Lower lobe of right lung (tissue), 2 donors: Measurements from ENCODE around the gene LRFN2. TPM values are rescaled to one million over a fixed set of nuclear protein-coding genes. Genes with fewer than 3 reads are reported as not detected.

Experiments used
- ATAC-seq, 2 donors: fragments of 200-7000 bp; cut with Tn5 transposase; one replicate each; pipeline ENCODE4 v1.9.1; 2020 to 2022; ENCODE audit warnings: mild to moderate bottlenecking in 2 of 2, moderate library complexity in 2 of 2
- DNase-seq: peaks from one replicate; pipeline ENCODE4 v3.0.0-alpha.2; 2020
- H3K27ac ChIP-seq: fragments of 200-600 bp; one replicate; pipeline ENCODE4 v1.8.0; 2022
- H3K27me3 ChIP-seq: fragments of 200-600 bp; one replicate; pipeline ENCODE4 v1.8.0; 2022; ENCODE audit warnings: low read depth
- H3K36me3 ChIP-seq: fragments of 200-600 bp; one replicate; pipeline ENCODE4 v1.8.0; 2022; ENCODE audit warnings: mild to moderate bottlenecking
- H3K4me1 ChIP-seq: fragments of 200-600 bp; one replicate; pipeline ENCODE4 v1.8.0; 2022
- H3K4me3 ChIP-seq: fragments of 200-600 bp; one replicate; pipeline ENCODE4 v1.8.0; 2022; ENCODE audit warnings: mild to moderate bottlenecking
- H3K9me3 ChIP-seq: fragments of 200-600 bp; one replicate; pipeline ENCODE4 v1.8.0; 2022
- CTCF ChIP-seq: fragments of 200-600 bp; IDR thresholded peaks from one replicate; pipeline ENCODE4 v1.8.0; 2022; ENCODE audit warnings: antibody characterized with exemption, mild to moderate bottlenecking
- intact Hi-C: fragments of 100-400 bp; cut with DNase I; formaldehyde crosslinking; loops from one replicate; pipeline ENCODE4 v1.11.0; 2022
- total RNA-seq: library from RNA; stranded (reverse); fragmentation: NEBNext Ultra II Directional; extraction: Animal tissue kit (Norgen Biotek cat#: 25700); gene quantifications from one replicate; pipeline ENCODE4 v1.2.1, GENCODE V29; 2021
- donor health status: DM: no; HTN: yes; CAD: no; lungs with severe emphysema.

The LRFN2 gene
- total RNA-seq, 1 donor from 2014 or later: not detected

GRCh38 chr6:40588480-40588879 is 1.3 kb upstream of the LRFN2 start:
- Histone ChIP-seq H3K4me1 (peaks cover 14% of the 10 kb centered on the region), H3K27me3 (peaks cover 60% of the 10 kb centered on the region), H3K27ac (no peak overlapping the region), H3K9me3 (no peaks in the 10 kb centered on the region), H3K4me3 (no peak overlapping the region), H3K36me3 (no peaks in the 10 kb centered on the region)
- DNase-seq (no peak), ATAC-seq (no peak)
- intact Hi-C loops: no loop called here
- no peak for TF ChIP-seq CTCF

GRCh38 chr6:40588070-40588384 is 863 bp upstream of the LRFN2 start:
- intact Hi-C loops: no loop called here
- Histone ChIP-seq H3K36me3 (no peaks in the 10 kb centered on the region), H3K27me3 (peaks cover 65% of the 10 kb centered on the region), H3K27ac (no peak overlapping the region), H3K9me3 (no peaks in the 10 kb centered on the region), H3K4me1 (peaks cover 14% of the 10 kb centered on the region), H3K4me3 (peak overlapping the region; percentile 50)
- no peak for TF ChIP-seq CTCF
- DNase-seq: no peak
- ATAC-seq: no peak

- H3K36me3 ChIP-seq: no peaks in the 10 kb centered on the region
- peak overlapping the region; percentile 50 for H3K4me3 ChIP-seq
- peaks cover 14% of the 10 kb centered on the region for H3K4me1 ChIP-seq
- intact Hi-C loops: no loop called here
- H3K27ac ChIP-seq: no peak overlapping the region
- peaks cover 74% of the 10 kb centered on the region for H3K27me3 ChIP-seq
- ATAC-seq (no peak), DNase-seq (no peak)
- H3K9me3 ChIP-seq: no peaks in the 10 kb centered on the region
- no peak for TF ChIP-seq CTCF
Measured at GRCh38 chr6:40586369-40587201, 579 bp downstream of the LRFN2 start.

GRCh38 chr6:40585651-40586269 is 1.4 kb downstream of the LRFN2 start:
- DNase-seq (no peak), ATAC-seq (no peak)
- H3K36me3 ChIP-seq: no peaks in the 10 kb centered on the region
- H3K4me1 ChIP-seq: peaks cover 14% of the 10 kb centered on the region
- TF ChIP-seq CTCF: no peak
- intact Hi-C loops: no loop called here
- peaks cover 73% of the 10 kb centered on the region for H3K27me3 ChIP-seq
- no peak overlapping the region for H3K27ac ChIP-seq
- H3K4me3 ChIP-seq: no peak overlapping the region
- H3K9me3 ChIP-seq: no peaks in the 10 kb centered on the region

GRCh38 chr6:40585223-40585622 is 1.9 kb downstream of the LRFN2 start:
- Histone ChIP-seq H3K4me3 (no peak overlapping the region), H3K27ac (no peak overlapping the region), H3K27me3 (peaks cover 68% of the 10 kb centered on the region), H3K4me1 (peaks cover 14% of the 10 kb centered on the region), H3K9me3 (no peaks in the 10 kb centered on the region), H3K36me3 (no peaks in the 10 kb centered on the region)
- intact Hi-C loops: no loop called here
- no peak for TF ChIP-seq CTCF
- no peak for ATAC-seq
- DNase-seq: no peak
